Endothelial cell of umbilical vein (primary cell): Measurements from ENCODE around the gene CCL1. TPM values are rescaled to one million over a fixed set of nuclear protein-coding genes. Genes with fewer than 3 reads are reported as not detected.

ENCODE experiments used
- BruUV-seq: library from RNA; stranded (reverse); fragments of 400-500 nt; replicated peaks from 2 replicates; lab custom pipeline; 2021; lab: Mats Ljungman, UMichigan
- CTCF ChIA-PET: fragments of 300-600, 350-600 bp; sonication (Branson Sonifier 250); formaldehyde crosslinking; loops from one replicate; lab custom pipeline; 2021; ENCODE audit warnings: antibody characterized with exemption, inconsistent platforms; lab: Charles Lee
- POLR2A ChIA-PET: fragments of 300-600, 350-600 bp; sonication (Branson Sonifier 250); formaldehyde crosslinking; loops from one replicate; lab custom pipeline; 2021; ENCODE audit warnings: antibody characterized with exemption, inconsistent platforms; lab: Charles Lee
- DNase-seq: peaks from one replicate; pipeline ENCODE4 v3.0.0-alpha.2; 2011; ENCODE audit warnings: low read depth, low spot score
- FAIRE-seq: peaks from 2 replicates; lab custom pipeline; 2011; peaks lifted over from hg19 to GRCh38; lab: Jason Lieb, UNC
- H2AFZ ChIP-seq: 2 replicates; pipeline ENCODE4 v1.6.0; 2012; ENCODE audit warnings: low read depth, low read length, control low read depth, inconsistent platforms
- H3K27ac ChIP-seq: 2 replicates; pipeline ENCODE4 v1.5.1; 2011; ENCODE audit warnings: low read depth, mild to moderate bottlenecking, control low read depth, low read length, moderate library complexity; ENCODE audit not compliant: insufficient read depth
- H3K27me3 ChIP-seq, 2 experiments: 2 replicates each; pipeline versions ENCODE4 v1.6.0 to v1.6.1; 2011; ENCODE audit warnings: low read length in 2 of 2, mixed read lengths in 1 of 2; ENCODE audit not compliant: control insufficient read depth in 2 of 2, insufficient read depth in 2 of 2
- H3K36me3 ChIP-seq, 2 experiments: 2 replicates in 1 of 2; 3 replicates in 1 of 2; pipeline ENCODE4 v1.5.1; 2011; ENCODE audit warnings: low read length in 2 of 2, mild to moderate bottlenecking in 1 of 2, moderate library complexity in 1 of 2; ENCODE audit not compliant: control insufficient read depth in 2 of 2, insufficient read depth in 2 of 2; ENCODE audit errors: extremely low read depth in 1 of 2
- H3K4me1 ChIP-seq: 3 replicates; pipeline ENCODE4 v1.5.1; 2011; ENCODE audit warnings: mild to moderate bottlenecking, low read length; ENCODE audit not compliant: control insufficient read depth, insufficient read depth; ENCODE audit errors: extremely low read depth
- H3K4me2 ChIP-seq: 2 replicates; pipeline ENCODE4 v1.6.1; 2011; ENCODE audit warnings: low read length, control low read depth, mixed read lengths; ENCODE audit not compliant: insufficient read depth
- H3K4me3 ChIP-seq, 3 experiments: fragments of 200-600 bp in 1 of 3; sonication (generic), shearing (Covaris generic) in 1 of 3; replicated peaks in 1 of 3; 2 replicates each; pipeline ENCODE4 v1.5.1; 2011 to 2016; ENCODE audit warnings: control low read depth in 3 of 3, low read length in 3 of 3, mild to moderate bottlenecking in 2 of 3, inconsistent platforms in 1 of 3, low read depth in 1 of 3, moderate library complexity in 1 of 3; ENCODE audit not compliant: insufficient read depth in 1 of 3
- H3K79me2 ChIP-seq: 2 replicates; pipeline ENCODE4 v1.6.0; 2012; ENCODE audit warnings: low read length, inconsistent platforms; ENCODE audit not compliant: control insufficient read depth, insufficient read depth
- H3K9ac ChIP-seq: replicated peaks from 2 replicates; pipeline ENCODE3; 2011; ENCODE audit warnings: low read length, control low read depth; ENCODE audit not compliant: insufficient read depth; ENCODE audit errors: extremely low read depth
- H3K9me1 ChIP-seq: replicated peaks from 3 replicates; pipeline ENCODE4 v1.6.0; 2011; ENCODE audit warnings: mild to moderate bottlenecking, low read length; ENCODE audit not compliant: control insufficient read depth, insufficient read depth; ENCODE audit errors: extremely low read depth
- H3K9me3 ChIP-seq: replicated peaks from 2 replicates; pipeline ENCODE4 v1.5.1; 2012; ENCODE audit warnings: low read length, inconsistent platforms; ENCODE audit not compliant: control insufficient read depth, insufficient read depth
- H4K20me1 ChIP-seq: replicated peaks from 2 replicates; pipeline ENCODE3; 2011; ENCODE audit warnings: mild to moderate bottlenecking, low read length; ENCODE audit not compliant: control insufficient read depth, insufficient read depth; ENCODE audit errors: extremely low read depth
- CTCF ChIP-seq, 2 donors: IDR thresholded peaks; 1 replicate in 1 of 2; 2 replicates in 1 of 2; pipeline ENCODE4 v1.5.1; 2011; ENCODE audit warnings: low read length in 2 of 2, mild to moderate bottlenecking in 2 of 2, moderate library complexity in 2 of 2, control low read depth in 1 of 2, inconsistent platforms in 1 of 2, low read depth in 1 of 2; ENCODE audit not compliant: insufficient read depth in 1 of 2; ENCODE audit errors: extremely low read depth in 1 of 2
- EZH2 ChIP-seq: IDR thresholded peaks from 2 replicates; pipeline ENCODE4 v1.6.1; 2012; ENCODE audit warnings: borderline replicate concordance, low read depth, mild to moderate bottlenecking, moderate library complexity, low read length, inconsistent platforms; ENCODE audit not compliant: severe bottlenecking
- FOS ChIP-seq: IDR thresholded peaks from 2 replicates; pipeline ENCODE4 v1.6.1; 2011; ENCODE audit warnings: mild to moderate bottlenecking, low read length, moderate library complexity, borderline replicate concordance; ENCODE audit not compliant: insufficient read depth
- GATA2 ChIP-seq: IDR thresholded peaks from 2 replicates; pipeline ENCODE4 v1.7.0; 2011; ENCODE audit warnings: low read depth, mild to moderate bottlenecking, moderate library complexity, mixed read lengths, low read length; ENCODE audit not compliant: insufficient read length, insufficient read depth
- JUN ChIP-seq: IDR thresholded peaks from 2 replicates; pipeline ENCODE4 v1.6.1; 2011; ENCODE audit warnings: borderline replicate concordance, low read depth; ENCODE audit not compliant: insufficient read length, insufficient read depth
- MAX ChIP-seq: IDR thresholded peaks from 2 replicates; pipeline ENCODE4 v1.6.1; 2011; ENCODE audit not compliant: insufficient read depth, insufficient read length
- MYC ChIP-seq: IDR thresholded peaks from one replicate; pipeline ENCODE4 v1.6.1; 2011; ENCODE audit warnings: mild to moderate bottlenecking, low read depth, low read length
- POLR2A ChIP-seq: IDR thresholded peaks from 2 replicates; pipeline ENCODE4 v1.6.1; 2012; ENCODE audit warnings: low read depth, mild to moderate bottlenecking, control low read depth, low read length
- POLR2AphosphoS5 ChIP-seq: IDR thresholded peaks from 2 replicates; pipeline ENCODE4 v1.6.1; 2012; ENCODE audit warnings: low read depth, mild to moderate bottlenecking, control low read depth, low read length, moderate library complexity; ENCODE audit not compliant: insufficient read depth
- dilution Hi-C: fragments of 300-500 bp; cut with MboI; formaldehyde crosslinking; loops from one replicate; pipeline ENCODE4 v1.15.0; 2019; ENCODE audit warnings: low sequenced_read_pairs; ENCODE audit not compliant: extremely low pct_ligation_motif_present
- intact Hi-C: fragments of 100-400 bp; cut with micrococcal nuclease; formaldehyde crosslinking; loops from one replicate; pipeline ENCODE4 v1.10.0; 2022
- polyA plus RNA-seq, 4 experiments: library from polyadenylated mRNA; depleted of rRNA in 3 of 4; stranded (reverse) in 3 of 4; unstranded in 1 of 4; fragments of >200 nt; gene quantifications; 2 replicates each; pipeline versions ENCODE4 v1.2.1 to v1.2.3, GENCODE V29; 2011 to 2012; ENCODE audit warnings: missing spikeins in 1 of 4
- total RNA-seq: library from RNA; stranded (reverse); gene quantifications from 2 replicates; pipeline ENCODE4 v1.2.3, GENCODE V29; 2021

CCL1 gene
- total and polyA plus RNA-seq, 2 donors (not counting 3 experiments of a cell fraction or from before 2014, with no cell fraction given): not detected

- H3K27me3 ChIP-seq: peaks cover 5 to 13% of the 10 kb centered on the region in 2 experiments
- no peaks in the 10 kb centered on the region for H3K9me3 ChIP-seq
- TF ChIP-seq EZH2: no peak
- TF ChIP-seq JUN: no peak
- TF ChIP-seq CTCF (IDR thresholded peaks at IDR 0.05; ENCODE audit: extremely low read depth in 1 of 2, insufficient read depth in 1 of 2, low read depth in 1 of 2, low read length in 2 of 2): no peak
- no peak for TF ChIP-seq POLR2AphosphoS5
- TF ChIP-seq MAX: no peak
- TF ChIP-seq GATA2: no peak
- no peak for TF ChIP-seq POLR2A
- TF ChIP-seq FOS: no peak
- TF ChIP-seq MYC: no peak
- H3K79me2 ChIP-seq: no peaks in the 10 kb centered on the region
- BruUV-seq: no TSS peak
- H3K9ac ChIP-seq: no peak overlapping the region
- no peaks in the 10 kb centered on the region for H3K36me3 ChIP-seq
- FAIRE-seq: no peak
- no peak overlapping the region for H2AFZ ChIP-seq
- H3K9me1 ChIP-seq: no peaks in the 10 kb centered on the region
- H3K4me2 ChIP-seq: no peak overlapping the region
- H3K27ac ChIP-seq: no peak overlapping the region
- intact Hi-C loops: no loop called here
- H4K20me1 ChIP-seq: no peaks in the 10 kb centered on the region
- no peak overlapping the region for H3K4me3 ChIP-seq
- H3K4me1 ChIP-seq: no peaks in the 10 kb centered on the region
- CTCF ChIA-PET: interaction anchor here (0.9 to 3.7 kb wide), 4 partner anchors 9 to 91 kb away, joined by 3 to 17 read pairs (median 8); no protein-coding TSS in a partner anchor
- POLR2A ChIA-PET: no interaction called here
- DNase-seq: no peak
- dilution Hi-C loops: no loop called here
Measured at GRCh38 chr17:34397265-34397664, 34.2 kb upstream of the CCL1 start.
